HEK293T (cell line): ENCODE data around the gene UBE2QL1.

Experiments
- ARNT ChIP-seq: fragments of 450-650 bp; IDR thresholded peaks from 2 replicates; pipeline ENCODE4 v1.6.1; 2017; ENCODE audit warnings: mild to moderate bottlenecking
- BHLHE40 ChIP-seq: fragments of 450-650 bp; IDR thresholded peaks from 2 replicates; pipeline ENCODE4 v1.6.1; 2016; ENCODE audit warnings: mild to moderate bottlenecking, moderate library complexity, borderline replicate concordance
- CTBP1 ChIP-seq: fragments of 450-650 bp; IDR thresholded peaks from 2 replicates; pipeline ENCODE4 v1.6.1; 2016; ENCODE audit warnings: borderline replicate concordance
- ELF4 ChIP-seq: fragments of 450-650 bp; IDR thresholded peaks from 2 replicates; pipeline ENCODE4 v1.6.1; 2017; ENCODE audit warnings: antibody characterized with exemption
- FOXA1 ChIP-seq: fragments of 450-650 bp; IDR thresholded peaks from 2 replicates; pipeline ENCODE4 v1.6.1; 2016; ENCODE audit warnings: mild to moderate bottlenecking
- FOXK2 ChIP-seq: fragments of 450-650 bp; IDR thresholded peaks from 2 replicates; pipeline ENCODE4 v1.6.1; 2016; ENCODE audit warnings: mild to moderate bottlenecking
- FOXM1 ChIP-seq: fragments of 450-650 bp; IDR thresholded peaks from 2 replicates; pipeline ENCODE4 v1.6.1; 2017; ENCODE audit warnings: mild to moderate bottlenecking, borderline replicate concordance
- NFRKB ChIP-seq: fragments of 450-650 bp; IDR thresholded peaks from 2 replicates; pipeline ENCODE4 v1.6.1; 2016; ENCODE audit warnings: mild to moderate bottlenecking, moderate library complexity
- PKNOX1 ChIP-seq: fragments of 450-650 bp; IDR thresholded peaks from 2 replicates; pipeline ENCODE4 v1.6.1; 2016
- SUZ12 ChIP-seq: fragments of 450-650 bp; IDR thresholded peaks from 2 replicates; pipeline ENCODE4 v1.6.1; 2016; ENCODE audit warnings: mild to moderate bottlenecking
- TARDBP ChIP-seq: fragments of 450-650 bp; IDR thresholded peaks from 2 replicates; pipeline ENCODE4 v1.6.1; 2016
- ZNF384 ChIP-seq: fragments of 450-650 bp; IDR thresholded peaks from 2 replicates; pipeline ENCODE4 v1.6.1; 2016

GRCh38 chr5:6457592-6457991 lies 8.9 kb downstream of the UBE2QL1 start:
- TF ChIP-seq SUZ12 (no peak), FOXA1 (no peak), ZNF384 (no peak), FOXM1 (no peak), PKNOX1 (no peak), ELF4 (no peak), FOXK2 (no peak), TARDBP (no peak), CTBP1 (no peak), BHLHE40 (no peak), NFRKB (no peak), ARNT (no peak)
